Measurements from ENCODE around the gene STAP1.

- TF ChIP-seq CTCF (IDR thresholded peaks at IDR 0.05) (no peak), POLR2A (IDR thresholded peaks at IDR 0.05) (no peak), POLR2AphosphoS5 (IDR thresholded peaks at IDR 0.05) (no peak)
Measured at GRCh38 chr4:67568820-67569219, 10.3 kb downstream of the STAP1 start.
